ENCODE results near the gene RNF167.

- TF ChIP-seq YY1 (IDR thresholded peaks at IDR 0.05), result no peak
- peak; percentile 30 to 32 for TF ChIP-seq JUND (IDR thresholded peaks at IDR 0.05)
- TF ChIP-seq CTCF (IDR thresholded peaks at IDR 0.05; ENCODE audit: low read depth, low read length, missing input control), result no peak
- no peak for TF ChIP-seq ATF3 (IDR thresholded peaks at IDR 0.05)
- TF ChIP-seq, protein P1, sequence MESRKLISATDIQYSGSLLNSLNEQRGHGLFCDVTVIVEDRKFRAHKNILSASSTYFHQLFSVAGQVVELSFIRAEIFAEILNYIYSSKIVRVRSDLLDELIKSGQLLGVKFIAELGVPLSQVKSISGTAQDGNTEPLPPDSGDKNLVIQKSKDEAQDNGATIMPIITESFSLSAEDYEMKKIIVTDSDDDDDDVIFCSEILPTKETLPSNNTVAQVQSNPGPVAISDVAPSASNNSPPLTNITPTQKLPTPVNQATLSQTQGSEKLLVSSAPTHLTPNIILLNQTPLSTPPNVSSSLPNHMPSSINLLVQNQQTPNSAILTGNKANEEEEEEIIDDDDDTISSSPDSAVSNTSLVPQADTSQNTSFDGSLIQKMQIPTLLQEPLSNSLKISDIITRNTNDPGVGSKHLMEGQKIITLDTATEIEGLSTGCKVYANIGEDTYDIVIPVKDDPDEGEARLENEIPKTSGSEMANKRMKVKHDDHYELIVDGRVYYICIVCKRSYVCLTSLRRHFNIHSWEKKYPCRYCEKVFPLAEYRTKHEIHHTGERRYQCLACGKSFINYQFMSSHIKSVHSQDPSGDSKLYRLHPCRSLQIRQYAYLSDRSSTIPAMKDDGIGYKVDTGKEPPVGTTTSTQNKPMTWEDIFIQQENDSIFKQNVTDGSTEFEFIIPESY (IDR thresholded peaks at IDR 0.05), result no peak
Observed at GRCh38 chr17:4969047-4969550, 29.0 kb downstream of the RNF167 start.

Measured in liver (tissue), 3 donors.